K562 (cell line): Measurements from ENCODE around the gene NHLRC2. TPM values are rescaled to one million over a fixed set of nuclear protein-coding genes. Genes with fewer than 3 reads are reported as not detected.

ENCODE experiments used
- ATAC-seq: fragments of 200-7000 bp; cut with Tn5 transposase; 3 replicates; pipeline ENCODE4 v1.9.1; 2020; ENCODE audit warnings: moderate library complexity
- BruUV-seq: library from RNA; stranded (reverse); fragments of 400-500 nt; replicated peaks from 2 replicates; lab custom pipeline; 2021; lab: Mats Ljungman, UMichigan
- CTCF ChIA-PET: fragments of 300-600 bp; formaldehyde crosslinking; extraction: SDS; loops from one replicate; lab custom pipeline; 2021; ENCODE audit warnings: low intra/inter-chr PET ratio; lab: Yijun Ruan, JAX
- POLR2A ChIA-PET: fragments of 300-600, 350-650 bp; sonication (Branson Sonifier 250); formaldehyde crosslinking; extraction: SDS; loops from one replicate; lab custom pipeline; 2021; ENCODE audit warnings: antibody characterized with exemption, inconsistent platforms; lab: Yijun Ruan, JAX
- DNase-seq, 4 experiments: peaks; one replicate each; pipeline versions ENCODE4 v3.0.0 to v3.0.0-alpha.2; 2011 to 2018; ENCODE audit warnings: low spot score in 3 of 4, mixed read lengths in 3 of 4; ENCODE audit errors: extremely low read depth in 1 of 4
- FAIRE-seq: peaks from 2 replicates; lab custom pipeline; 2011; peaks lifted over from hg19 to GRCh38; lab: Jason Lieb, UNC
- H2AFZ ChIP-seq: 2 replicates; pipeline ENCODE4 v1.6.0; 2011; ENCODE audit warnings: low read depth, low read length, control low read depth, inconsistent platforms
- H3K27ac ChIP-seq: fragments of 200-600 bp; 3 replicates; pipeline ENCODE4 v1.8.0; 2011; ENCODE audit warnings: low read depth, mild to moderate bottlenecking, control low read depth, inconsistent platforms, low read length, moderate library complexity, mixed read lengths; ENCODE audit errors: extremely low read depth
- H3K27me3 ChIP-seq, 2 experiments: fragments of 300-600 bp in 1 of 2; 2 replicates in 1 of 2; 3 replicates in 1 of 2; pipeline versions ENCODE4 v1.6.0 to v1.8.0; 2011; ENCODE audit warnings: inconsistent platforms in 2 of 2, low read length in 2 of 2, mild to moderate bottlenecking in 1 of 2, mixed read lengths in 1 of 2, moderate library complexity in 1 of 2; ENCODE audit not compliant: control insufficient read depth in 2 of 2, insufficient read depth in 2 of 2
- H3K36me3 ChIP-seq: fragments of 300-600 bp; 3 replicates; pipeline ENCODE4 v1.8.0; 2011; ENCODE audit warnings: mild to moderate bottlenecking, low read length, inconsistent platforms; ENCODE audit not compliant: control insufficient read depth, insufficient read depth
- H3K4me1 ChIP-seq, 2 experiments: fragments of 200-600 bp in 1 of 2; replicated peaks in 1 of 2; 2 replicates in 1 of 2; 3 replicates in 1 of 2; pipeline versions ENCODE4 v1.5.1 to v1.8.0; 2011; ENCODE audit warnings: inconsistent platforms in 2 of 2, low read length in 2 of 2, mild to moderate bottlenecking in 1 of 2, mixed read lengths in 1 of 2, moderate library complexity in 1 of 2; ENCODE audit not compliant: control insufficient read depth in 2 of 2, insufficient read depth in 2 of 2
- H3K4me2 ChIP-seq: 2 replicates; pipeline ENCODE4 v1.6.1; 2011; ENCODE audit warnings: low read length, control low read depth, inconsistent platforms, mixed read lengths; ENCODE audit not compliant: insufficient read depth
- H3K4me3 ChIP-seq: fragments of 200-600 bp; sonication (generic), shearing (Covaris generic); 2 replicates; pipeline ENCODE4 v1.5.1; 2016; ENCODE audit warnings: control low read depth, inconsistent platforms
- H3K79me2 ChIP-seq: fragments of 200-600 bp; 3 replicates; pipeline ENCODE4 v1.8.0; 2011; ENCODE audit warnings: low read length, inconsistent platforms; ENCODE audit not compliant: control insufficient read depth, insufficient read depth
- H3K9ac ChIP-seq, 2 experiments: 2 replicates each; pipeline versions ENCODE4 v1.6.0 to v1.6.1; 2011; ENCODE audit warnings: low read depth in 2 of 2, low read length in 2 of 2, control low read depth in 1 of 2, inconsistent platforms in 1 of 2, mild to moderate bottlenecking in 1 of 2, mixed read lengths in 1 of 2; ENCODE audit not compliant: insufficient read depth in 1 of 2
- H3K9me1 ChIP-seq: one replicate; pipeline ENCODE4 v1.6.0; 2011; ENCODE audit warnings: inconsistent platforms, mild to moderate bottlenecking, low read length, moderate library complexity; ENCODE audit not compliant: control insufficient read depth, insufficient read depth
- H3K9me3 ChIP-seq: replicated peaks from 2 replicates; pipeline ENCODE4 v1.5.1; 2011; ENCODE audit warnings: low read depth, low read length, inconsistent platforms; ENCODE audit not compliant: control insufficient read depth, insufficient read depth
- H4K20me1 ChIP-seq: replicated peaks from 2 replicates; pipeline ENCODE4 v1.6.1; 2011; ENCODE audit warnings: low read length, inconsistent platforms, mixed read lengths; ENCODE audit not compliant: control insufficient read depth, insufficient read depth
- CBFA2T2 ChIP-seq: fragments of 450-650 bp; conservative IDR thresholded peaks from 2 replicates; pipeline ENCODE4 v1.6.1; 2017; ENCODE audit warnings: mild to moderate bottlenecking
- CCAR2 ChIP-seq: fragments of 200-400 bp; formaldehyde crosslinking; IDR thresholded peaks from 2 replicates; pipeline ENCODE4 v1.6.1; 2017; ENCODE audit warnings: mild to moderate bottlenecking, low read depth, low read length
- HDAC2 ChIP-seq: fragments of 450-650 bp; IDR thresholded peaks from 2 replicates; pipeline ENCODE4 v1.6.1; 2016; ENCODE audit warnings: mild to moderate bottlenecking
- ILF3 ChIP-seq: fragments of 450-650 bp; IDR thresholded peaks from 2 replicates; pipeline ENCODE4 v1.6.1; 2018; ENCODE audit warnings: antibody characterized with exemption, mild to moderate bottlenecking, moderate library complexity, borderline replicate concordance
- NFIC ChIP-seq: fragments of 450-650 bp; IDR thresholded peaks from 2 replicates; pipeline ENCODE4 v1.6.1; 2017; ENCODE audit warnings: mild to moderate bottlenecking, inconsistent platforms
- NFIX ChIP-seq: fragments of 250-450 bp; sonication (Bioruptor Pico); IDR thresholded peaks from 2 replicates; pipeline ENCODE4 v1.4.0; 2020; ENCODE audit warnings: low read depth, mild to moderate bottlenecking, moderate library complexity
- NR1H2 ChIP-seq: sonication (generic); formaldehyde crosslinking; IDR thresholded peaks from 2 replicates; pipeline ENCODE4 v1.4.0; 2020; ENCODE audit warnings: mild to moderate bottlenecking, missing genetic modification reagents
- NRF1 ChIP-seq, 2 experiments: fragments of 450-650 bp; IDR thresholded peaks in 1 of 2; conservative IDR thresholded peaks in 1 of 2; 2 replicates each; pipeline ENCODE4 v1.6.1; 2014; ENCODE audit warnings: mild to moderate bottlenecking in 2 of 2
- POLR3G ChIP-seq: IDR thresholded peaks from 2 replicates; pipeline ENCODE4 v1.6.1; 2011; ENCODE audit not compliant: insufficient read length, insufficient replicate concordance; ENCODE audit errors: extremely low read depth
- SRSF7 ChIP-seq: fragments of 200-400 bp; formaldehyde crosslinking; optimal IDR thresholded peaks from 2 replicates; pipeline ENCODE3; 2017; ENCODE audit warnings: mild to moderate bottlenecking, low read depth, low read length
- TFAM ChIP-seq: fragments of 250-450 bp; sonication (Bioruptor Pico); conservative IDR thresholded peaks from 2 replicates; pipeline ENCODE4 v1.5.0; 2021; ENCODE audit warnings: mild to moderate bottlenecking, moderate library complexity
- ZKSCAN1 ChIP-seq: fragments of 150-350 bp; IDR thresholded peaks from 2 replicates; pipeline ENCODE4 v1.6.1; 2016; ENCODE audit warnings: low read depth, low read length
- WGBS: fragments of 100-300 bp; shearing (Covaris generic); methylation state at CpG from one replicate; pipeline ENCODE4 v1.1.6; 2016; ENCODE audit warnings: low coverage, mixed read lengths; ENCODE audit not compliant: insufficient coverage; ENCODE audit errors: missing lambda C conversion rate; 5-methylcytosine and 5-hydroxymethylcytosine counted together
- in situ Hi-C: fragments of 300-500 bp; cut with MboI; formaldehyde crosslinking; loops from 4 replicates; pipeline ENCODE4 v1.15.0; 2018; ENCODE audit warnings: inconsistent platforms, mixed read lengths
- intact Hi-C: fragments of 100-400 bp; cut with micrococcal nuclease; formaldehyde crosslinking; loops from 2 replicates; pipeline ENCODE4 v1.14.2; 2022
- polyA plus RNA-seq, 8 experiments: library from polyadenylated mRNA; depleted of rRNA in 4 of 8; stranded (reverse) in 5 of 8; unstranded in 3 of 8; fragments of >200 nt; fragmentation: Nextera tagmentation in 2 of 8; fragmentation: Illumina TruSeq in 1 of 8; extraction: Ambion mirVana in 2 of 8; extraction: Trizol in 1 of 8; gene quantifications; 2 replicates each; pipeline versions ENCODE4 v1.2.1 to v1.2.3, GENCODE V29; 2011 to 2014; ENCODE audit warnings: inconsistent platforms in 1 of 8, missing spikeins in 1 of 8
- total RNA-seq, 7 experiments: library from RNA; depleted of rRNA in 6 of 7; stranded (reverse); fragments of >200 nt in 6 of 7; fragmentation: Illumina TruSeq in 2 of 7; extraction: Trizol in 2 of 7; gene quantifications; 2 replicates each; pipeline versions ENCODE4 v1.2.1 to v1.2.3, GENCODE V29; 2011 to 2021; ENCODE audit warnings: low replicate concordance in 1 of 7

The NHLRC2 gene
- total and polyA plus RNA-seq, 9 of the 15 experiments (the other 6 are each of a cell fraction or from before 2014, with no cell fraction given), result 1.5 to 22.4 (median 10.3) TPM

GRCh38 chr10:113897693-113898618, 43.5 kb downstream of the NHLRC2 start:
- Histone ChIP-seq H3K4me3 (no peak overlapping the region), H3K4me1 (no peaks in the 10 kb centered on the region), H2AFZ (no peak overlapping the region), H3K9ac (no peak overlapping the region), H3K36me3 (peaks cover 50% of the 10 kb centered on the region; the same call in 2 of the 3 replicates), H3K9me3 (no peaks in the 10 kb centered on the region), H3K4me2 (no peak overlapping the region), H4K20me1 (no peaks in the 10 kb centered on the region), H3K27me3 (no peaks in the 10 kb centered on the region), H3K9me1 (no peaks in the 10 kb centered on the region), H3K27ac (no peak overlapping the region), H3K79me2 (no peaks in the 10 kb centered on the region)
- DNase-seq, result peak in 1 of 4 experiments; percentile 5
- no TSS peak for BruUV-seq
- no peak for TF ChIP-seq ILF3
- no peak for TF ChIP-seq HDAC2
- no peak for TF ChIP-seq NRF1 (conservative IDR thresholded peaks at IDR 0.05 in 1 of 2, IDR thresholded peaks at IDR 0.05 in 1 of 2)
- peak; percentile 52 for TF ChIP-seq NFIX
- TF ChIP-seq SRSF7, result no peak
- TF ChIP-seq CCAR2, result no peak
- no peak for TF ChIP-seq NR1H2 (CRISPR knock-in tag)
- TF ChIP-seq ZKSCAN1, result no peak
- TF ChIP-seq NFIC, result peak; percentile 90
- TF ChIP-seq POLR3G, result no peak
- TF ChIP-seq CBFA2T2, result no peak
- TF ChIP-seq TFAM (CRISPR knock-in tag), result no peak
- ChIA-PET POLR2A (no interaction called here), CTCF (no interaction called here)
- in situ Hi-C loops, result no loop called here
- 86% methylated on average over 6 of the region's 6 CpGs for whole genome bisulfite sequencing
- no peak for FAIRE-seq
- ATAC-seq, result no peak
- intact Hi-C loops, result no loop called here
